Renal cortex interstitium (tissue), 11 donors: Measurements from ENCODE around the gene ZSWIM5. TPM values are rescaled to one million over a fixed set of nuclear protein-coding genes. Genes with fewer than 3 reads are reported as not detected.
"Not testable (repeated sequence)": the region's sequence is repeated elsewhere in the genome, so short reads cannot be mapped to it uniquely, and the experiment has no call there.

Experiments used
- DNase-seq, 11 donors: peaks; one replicate each; pipeline ENCODE4 v3.0.0-alpha.2; 2013; ENCODE audit warnings: low read depth in 9 of 11, low spot score in 4 of 11; ENCODE audit errors: extremely low read depth in 1 of 11
- polyA plus RNA-seq, 3 donors: library from polyadenylated mRNA; unstranded; fragments of 120-200 nt; gene quantifications; one replicate each; pipeline ENCODE4 v1.2.1, GENCODE V29; 2013; ENCODE audit not compliant: insufficient read length in 3 of 3

ZSWIM5 gene
- polyA plus RNA-seq, 3 donors: 6.5 to 7.1 (median 6.7) TPM

- not testable (repeated sequence) for DNase-seq
Observed at GRCh38 chr1:45162041-45163035, 44.1 kb downstream of the ZSWIM5 start.

GRCh38 chr1:45155957-45156356 is 50.4 kb downstream of the ZSWIM5 start:
- DNase-seq: no peak

- no peak for DNase-seq
Observed at GRCh38 chr1:45155423-45155822, 51.0 kb downstream of the ZSWIM5 start.

GRCh38 chr1:45152126-45152525 is 54.3 kb downstream of the ZSWIM5 start:
- no peak for DNase-seq

GRCh38 chr1:45148209-45148825 is 58.1 kb downstream of the ZSWIM5 start:
- no peak for DNase-seq

GRCh38 chr1:45146833-45147232 is 59.6 kb downstream of the ZSWIM5 start:
- DNase-seq: no peak

- no peak for DNase-seq
Observed at GRCh38 chr1:45141247-45142003, 65.0 kb downstream of the ZSWIM5 start.

GRCh38 chr1:45136984-45137383 is 69.4 kb downstream of the ZSWIM5 start:
- no peak for DNase-seq

- no peak for DNase-seq
Observed at GRCh38 chr1:45135316-45135715, 71.1 kb downstream of the ZSWIM5 start.

- DNase-seq: peak in 8 of 11 donors; percentile 2 to 37 (median 15)
Observed at GRCh38 chr1:45134461-45134873, 71.9 kb downstream of the ZSWIM5 start.

- DNase-seq: not testable (repeated sequence)
Observed at GRCh38 chr1:45132719-45133118, 73.7 kb downstream of the ZSWIM5 start.

- DNase-seq: no peak
Observed at GRCh38 chr1:45123358-45123757, 83.0 kb downstream of the ZSWIM5 start.

GRCh38 chr1:45122724-45123123 is 83.7 kb downstream of the ZSWIM5 start:
- no peak for DNase-seq

- no peak for DNase-seq
Observed at GRCh38 chr1:45117766-45118165, 88.6 kb downstream of the ZSWIM5 start.

GRCh38 chr1:45116820-45117219 is 89.6 kb downstream of the ZSWIM5 start:
- no peak for DNase-seq

- no peak for DNase-seq
Observed at GRCh38 chr1:45116340-45116739, 90.1 kb downstream of the ZSWIM5 start.

GRCh38 chr1:45115198-45115597 is 91.2 kb downstream of the ZSWIM5 start:
- not testable (repeated sequence) for DNase-seq

- DNase-seq: no peak
Observed at GRCh38 chr1:45112661-45113060, 93.7 kb downstream of the ZSWIM5 start.

- no peak for DNase-seq
Observed at GRCh38 chr1:45111239-45111638, 95.2 kb downstream of the ZSWIM5 start.

- DNase-seq: no peak
Observed at GRCh38 chr1:45107782-45108181, 98.6 kb downstream of the ZSWIM5 start.
